ENCODE results near the gene TBRG4.

- TF ChIP-seq CTCF (IDR thresholded peaks at IDR 0.05; ENCODE audit: insufficient read depth, low read length) (no peak), REST (IDR thresholded peaks at IDR 0.05; ENCODE audit: insufficient replicate concordance, low read depth) (no peak)
Measured at GRCh38 chr7:45130910-45131309, 19.4 kb upstream of the TBRG4 start.
